GM12878 (cell line): Measurements from ENCODE around the gene CTR9. TPM values are rescaled to one million over a fixed set of nuclear protein-coding genes. Genes with fewer than 3 reads are reported as not detected.

Source experiments
- ATAC-seq: fragments of 200-7000 bp; cut with Tn5 transposase; 3 replicates; pipeline ENCODE4 v1.9.1; 2020; ENCODE audit warnings: mild to moderate bottlenecking, moderate library complexity
- BruUV-seq: library from RNA; stranded (reverse); fragments of 400-500 nt; replicated peaks from 2 replicates; lab custom pipeline; 2021; lab: Mats Ljungman, UMichigan
- CTCF ChIA-PET: fragments of 300-600 bp; sonication (Branson Sonifier 250); formaldehyde crosslinking; extraction: SDS; loops from one replicate; lab custom pipeline; 2021; ENCODE audit warnings: inconsistent platforms; lab: Yijun Ruan, JAX
- POLR2A ChIA-PET: fragments of 350-600 bp; formaldehyde crosslinking; extraction: SDS; loops from one replicate; lab custom pipeline; 2021; ENCODE audit warnings: inconsistent platforms; lab: Charles Lee
- RAD21 ChIA-PET: fragments of 300-600 bp; sonication (Branson Sonifier 250); formaldehyde crosslinking; loops from one replicate; lab custom pipeline; 2023; ENCODE audit warnings: antibody characterized with exemption; ENCODE audit not compliant: unreplicated experiment; lab: Charles Lee
- SMC1A ChIA-PET: fragments of 300-600 bp; sonication (Branson Sonifier 250); formaldehyde crosslinking; loops from one replicate; lab custom pipeline; 2023; ENCODE audit not compliant: unreplicated experiment, uncharacterized antibody; lab: Charles Lee
- DNase-seq: peaks from one replicate; pipeline ENCODE4 v3.0.0-alpha.2; 2011; ENCODE audit warnings: low read depth, low spot score
- FAIRE-seq: peaks from 3 replicates; lab custom pipeline; 2011; peaks lifted over from hg19 to GRCh38; lab: Jason Lieb, UNC
- H2AFZ ChIP-seq: 2 replicates; pipeline ENCODE4 v1.6.0; 2011; ENCODE audit warnings: low read depth, low read length, control low read depth; ENCODE audit not compliant: control insufficient read depth
- H3K27ac ChIP-seq: 2 replicates; pipeline ENCODE4 v1.5.1; 2011; ENCODE audit warnings: control low read depth; ENCODE audit not compliant: control insufficient read depth, insufficient read depth
- H3K27me3 ChIP-seq, 2 experiments: replicated peaks in 1 of 2; 2 replicates each; pipeline versions ENCODE4 v1.6.0 to v1.6.1; 2011; ENCODE audit warnings: low read length in 1 of 2; ENCODE audit not compliant: control insufficient read depth in 2 of 2, insufficient read depth in 2 of 2
- H3K36me3 ChIP-seq, 2 experiments: 2 replicates each; pipeline ENCODE4 v1.5.1; 2011; ENCODE audit warnings: low read length in 1 of 2; ENCODE audit not compliant: control insufficient read depth in 2 of 2, insufficient read depth in 2 of 2
- H3K4me1 ChIP-seq: 2 replicates; pipeline ENCODE4 v1.6.1; 2011; ENCODE audit warnings: mild to moderate bottlenecking, low read length, moderate library complexity, mixed read lengths; ENCODE audit not compliant: control insufficient read depth, insufficient read depth
- H3K4me2 ChIP-seq: 2 replicates; pipeline ENCODE4 v1.6.0; 2011; ENCODE audit warnings: control low read depth; ENCODE audit not compliant: control insufficient read depth, insufficient read depth
- H3K4me3 ChIP-seq: fragments of 200-600 bp; sonication (generic); 2 replicates; pipeline ENCODE4 v1.5.1; 2016
- H3K79me2 ChIP-seq: 2 replicates; pipeline ENCODE4 v1.6.0; 2011; ENCODE audit warnings: low read length; ENCODE audit not compliant: control insufficient read depth, insufficient read depth
- H3K9ac ChIP-seq: 2 replicates; pipeline ENCODE4 v1.8.0; 2011; ENCODE audit warnings: low read length, control low read depth, mixed read lengths; ENCODE audit not compliant: control insufficient read depth, insufficient read depth
- H3K9me3 ChIP-seq: replicated peaks from 3 replicates; pipeline ENCODE4 v1.5.1; 2011; ENCODE audit warnings: mild to moderate bottlenecking, low read length; ENCODE audit not compliant: control insufficient read depth, insufficient read depth
- H4K20me1 ChIP-seq: 2 replicates; pipeline ENCODE4 v1.6.0; 2011; ENCODE audit not compliant: control insufficient read depth, insufficient read depth
- ASH2L ChIP-seq: fragments of 300-600, 200-600 bp; sonication (generic); IDR thresholded peaks from 2 replicates; pipeline ENCODE4 v1.6.1; 2017; ENCODE audit warnings: low read depth, mild to moderate bottlenecking, borderline replicate concordance
- CHD2 ChIP-seq: IDR thresholded peaks from 2 replicates; pipeline ENCODE4 v1.6.1; 2011; ENCODE audit warnings: low read depth, low read length, improper control_type of control experiment, borderline replicate concordance
- E2F4 ChIP-seq: IDR thresholded peaks from 2 replicates; pipeline ENCODE4 v1.6.1; 2012; ENCODE audit warnings: low read depth, low read length, improper control_type of control experiment
- EGR1 ChIP-seq, 2 experiments: IDR thresholded peaks; 1 replicate in 1 of 2; 2 replicates in 1 of 2; pipeline ENCODE4 v1.6.1; 2011 to 2012; ENCODE audit warnings: low read depth in 2 of 2, low read length in 2 of 2, borderline replicate concordance in 1 of 2, mild to moderate bottlenecking in 1 of 2, moderate library complexity in 1 of 2
- GABPA ChIP-seq: IDR thresholded peaks from 2 replicates; pipeline ENCODE4 v1.6.1; 2014; ENCODE audit warnings: antibody characterized with exemption, low read depth, mild to moderate bottlenecking, inconsistent platforms
- IRF5 ChIP-seq: fragments of 450-650 bp; IDR thresholded peaks from 2 replicates; pipeline ENCODE4 v1.6.1; 2017; ENCODE audit warnings: borderline replicate concordance
- MAX ChIP-seq: IDR thresholded peaks from 2 replicates; pipeline ENCODE4 v1.6.1; 2012; ENCODE audit warnings: low read depth, low read length, improper control_type of control experiment
- PAX5 ChIP-seq: IDR thresholded peaks from 2 replicates; pipeline ENCODE4 v1.6.1; 2011; ENCODE audit warnings: low read depth, low read length, borderline replicate concordance
- RELA ChIP-seq: fragments of 450-650 bp; IDR thresholded peaks from 2 replicates; pipeline ENCODE4 v1.8.0; 2014; ENCODE audit warnings: borderline replicate concordance; ENCODE audit not compliant: partially characterized antibody
- RFX5 ChIP-seq: IDR thresholded peaks from 2 replicates; pipeline ENCODE4 v1.6.1; 2011; ENCODE audit warnings: low read depth, low read length, improper control_type of control experiment
- SIX5 ChIP-seq: IDR thresholded peaks from 2 replicates; pipeline ENCODE4 v1.6.1; 2011; ENCODE audit warnings: mild to moderate bottlenecking, low read depth, low read length, moderate library complexity; ENCODE audit not compliant: severe bottlenecking
- SKIL ChIP-seq: fragments of 450-650 bp; IDR thresholded peaks from 2 replicates; pipeline ENCODE4 v1.6.1; 2017; ENCODE audit warnings: mild to moderate bottlenecking, low read depth, inconsistent platforms; ENCODE audit not compliant: poor library complexity, severe bottlenecking
- SRF ChIP-seq, 2 experiments: IDR thresholded peaks; 2 replicates each; pipeline ENCODE4 v1.6.1; 2011; ENCODE audit warnings: low read depth in 2 of 2, low read length in 2 of 2, mild to moderate bottlenecking in 1 of 2, moderate library complexity in 1 of 2
- ZNF24 ChIP-seq: fragments of 450-650 bp; IDR thresholded peaks from 2 replicates; pipeline ENCODE4 v1.6.1; 2017; ENCODE audit warnings: antibody characterized with exemption, mild to moderate bottlenecking
- ZSCAN29 ChIP-seq: fragments of 450-650 bp; IDR thresholded peaks from 2 replicates; pipeline ENCODE4 v1.6.1; 2017; ENCODE audit warnings: mild to moderate bottlenecking, moderate library complexity
- WGBS: methylation state at CpG from one replicate; pipeline ENCODE4 v1.1.6; 2016; ENCODE audit warnings: low lambda C conversion rate; ENCODE audit not compliant: insufficient replicate concordance, insufficient coverage; ENCODE audit errors: missing lambda C conversion rate; 5-methylcytosine and 5-hydroxymethylcytosine counted together
- in situ Hi-C: fragments of 300-500 bp; cut with MboI; formaldehyde crosslinking; loops from 9 replicates; pipeline ENCODE4 v1.14.3; 2018; ENCODE audit warnings: mixed read lengths
- intact Hi-C: fragments of 100-400 bp; cut with micrococcal nuclease; formaldehyde crosslinking; loops from one replicate; pipeline ENCODE4 v1.14.2; 2022; ENCODE audit not compliant: unreplicated experiment
- polyA plus RNA-seq, 11 experiments: library from polyadenylated mRNA; depleted of rRNA in 4 of 11; unstranded in 6 of 11; stranded (reverse) in 5 of 11; fragments of >200 nt; fragmentation: Nextera tagmentation in 4 of 11; fragmentation: Illumina TruSeq in 1 of 11; extraction: Ambion mirVana in 4 of 11; extraction: Trizol in 1 of 11; gene quantifications; 1 replicate in 1 of 11; 2 replicates in 10 of 11; pipeline versions ENCODE4 v1.2.1 to v1.2.3, GENCODE V29; 2011 to 2016; ENCODE audit warnings: inconsistent platforms in 2 of 11, missing spikeins in 2 of 11, low read depth in 1 of 11
- total RNA-seq, 4 experiments: library from RNA; depleted of rRNA in 3 of 4; stranded (reverse); fragments of >200 nt in 3 of 4; fragmentation: Illumina TruSeq in 1 of 4; extraction: Trizol in 1 of 4; gene quantifications; 2 replicates each; pipeline versions ENCODE4 v1.2.1 to v1.2.3, GENCODE V29; 2013 to 2021
- TF ChIP-seq, protein P1 (sequence below): fragments of 450-650 bp; IDR thresholded peaks from 2 replicates; pipeline ENCODE4 v1.6.1; 2016; ENCODE audit warnings: mild to moderate bottlenecking
- TF ChIP-seq, protein P2 (sequence below): IDR thresholded peaks from 2 replicates; pipeline ENCODE4 v1.6.1; 2011; ENCODE audit warnings: mild to moderate bottlenecking, low read depth, low read length, moderate library complexity; ENCODE audit not compliant: insufficient replicate concordance

The CTR9 gene
- total and polyA plus RNA-seq, 10 of the 15 experiments (the other 5 are each of a cell fraction or from before 2014, with no cell fraction given) = 13.9 to 54.9 (median 28.9) TPM

GRCh38 chr11:10728154-10728553, 22.9 kb upstream of the CTR9 start:
- ATAC-seq = no peak
- no TSS peak for BruUV-seq
- Histone ChIP-seq H2AFZ (no peak overlapping the region), H3K9me3 (no peaks in the 10 kb centered on the region; the same call in 2 of the 3 replicates), H3K9ac (no peak overlapping the region), H3K27me3 (no peaks in the 10 kb centered on the region; a peak in 2 of 4 replicates), H3K4me1 (peaks cover 6% of the 10 kb centered on the region), H3K4me3 (no peak overlapping the region), H3K4me2 (no peak overlapping the region), H3K36me3 (no peaks in the 10 kb centered on the region), H3K27ac (no peak overlapping the region), H3K79me2 (no peaks in the 10 kb centered on the region), H4K20me1 (no peaks in the 10 kb centered on the region)
- intact Hi-C loops = no loop called here
- POLR2A ChIA-PET = interaction anchor here (0.9 kb wide), 1 partner anchor 335 kb away, joined by 3 read pairs; no protein-coding TSS in a partner anchor
- DNase-seq = no peak
- CTCF ChIA-PET = interaction anchor here (1.6 kb wide), 1 partner anchor 322 kb away, joined by 8 read pairs; no protein-coding TSS in a partner anchor
- in situ Hi-C loops = no loop called here
- no peak for FAIRE-seq
- SMC1A ChIA-PET = interaction anchor here (0.9 to 1.6 kb wide), 5 partner anchors 9 to 317 kb away, joined by 3 to 4 read pairs (median 3); no protein-coding TSS in a partner anchor
- RAD21 ChIA-PET = interaction anchor here (0.9 to 1.4 kb wide), 2 partner anchors 45 to 322 kb away, joined by 3 read pairs; no protein-coding TSS in a partner anchor
- WGBS = 51% methylated on average over 3 of the region's 3 CpGs
- TF ChIP-seq GABPA (no peak), RFX5 (no peak), RELA (no peak), CHD2 (no peak), SIX5 (no peak), PAX5 (no peak), EGR1 (IDR thresholded peaks at IDR 0.05; ENCODE audit: borderline replicate concordance in 1 of 2, low read depth in 2 of 2, low read length in 2 of 2) (no peak), SRF (IDR thresholded peaks at IDR 0.05; ENCODE audit: low read depth in 2 of 2, low read length in 2 of 2) (no peak), E2F4 (no peak), MAX (no peak), ZNF24 (no peak), IRF5 (no peak), ASH2L (no peak), SKIL (no peak), ZSCAN29 (no peak)
- TF ChIP-seq, protein P1, sequence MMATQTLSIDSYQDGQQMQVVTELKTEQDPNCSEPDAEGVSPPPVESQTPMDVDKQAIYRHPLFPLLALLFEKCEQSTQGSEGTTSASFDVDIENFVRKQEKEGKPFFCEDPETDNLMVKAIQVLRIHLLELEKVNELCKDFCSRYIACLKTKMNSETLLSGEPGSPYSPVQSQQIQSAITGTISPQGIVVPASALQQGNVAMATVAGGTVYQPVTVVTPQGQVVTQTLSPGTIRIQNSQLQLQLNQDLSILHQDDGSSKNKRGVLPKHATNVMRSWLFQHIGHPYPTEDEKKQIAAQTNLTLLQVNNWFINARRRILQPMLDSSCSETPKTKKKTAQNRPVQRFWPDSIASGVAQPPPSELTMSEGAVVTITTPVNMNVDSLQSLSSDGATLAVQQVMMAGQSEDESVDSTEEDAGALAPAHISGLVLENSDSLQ = no peak
- TF ChIP-seq, protein P2, sequence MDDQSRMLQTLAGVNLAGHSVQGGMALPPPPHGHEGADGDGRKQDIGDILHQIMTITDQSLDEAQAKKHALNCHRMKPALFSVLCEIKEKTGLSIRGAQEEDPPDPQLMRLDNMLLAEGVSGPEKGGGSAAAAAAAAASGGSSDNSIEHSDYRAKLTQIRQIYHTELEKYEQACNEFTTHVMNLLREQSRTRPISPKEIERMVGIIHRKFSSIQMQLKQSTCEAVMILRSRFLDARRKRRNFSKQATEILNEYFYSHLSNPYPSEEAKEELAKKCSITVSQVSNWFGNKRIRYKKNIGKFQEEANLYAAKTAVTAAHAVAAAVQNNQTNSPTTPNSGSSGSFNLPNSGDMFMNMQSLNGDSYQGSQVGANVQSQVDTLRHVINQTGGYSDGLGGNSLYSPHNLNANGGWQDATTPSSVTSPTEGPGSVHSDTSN = no peak
